Retinal pigment epithelial cell (primary cell): ENCODE results near the gene OLFML3.
"Not testable (repeated sequence)": the region's sequence is repeated elsewhere in the genome, so short reads cannot be mapped to it uniquely, and the experiment has no call there.

Experiments used
- DNase-seq: peaks from one replicate; pipeline ENCODE4 v3.0.0-alpha.2; 2010; ENCODE audit warnings: low read depth
- H3K4me3 ChIP-seq: 2 replicates; pipeline ENCODE4 v1.5.1; 2011; ENCODE audit warnings: mild to moderate bottlenecking, low read length, control low read depth, moderate library complexity
- CTCF ChIP-seq: conservative IDR thresholded peaks from 2 replicates; pipeline ENCODE4 v1.5.1; 2011; ENCODE audit warnings: low read depth, low read length, control low read depth, inconsistent platforms

The OLFML3 gene

GRCh38 chr1:113999799-114000198 lies 20.5 kb downstream of the OLFML3 start:
- H3K4me3 ChIP-seq: no peak overlapping the region
- DNase-seq: no peak
- no peak for TF ChIP-seq CTCF

- no peak overlapping the region for H3K4me3 ChIP-seq
- TF ChIP-seq CTCF: no peak
- no peak for DNase-seq
These were observed 21.1 kb downstream of the OLFML3 start for GRCh38 chr1:114000406-114000805.

- no peak overlapping the region for H3K4me3 ChIP-seq
- no peak for DNase-seq
- no peak for TF ChIP-seq CTCF
These were observed 23.4 kb downstream of the OLFML3 start for GRCh38 chr1:114002492-114003239.

GRCh38 chr1:114003431-114003830 lies 24.2 kb downstream of the OLFML3 start:
- no peak for TF ChIP-seq CTCF
- no peak for DNase-seq
- H3K4me3 ChIP-seq: no peak overlapping the region

- not testable (repeated sequence) for H3K4me3 ChIP-seq, DNase-seq
These were observed 27.6 kb downstream of the OLFML3 start for GRCh38 chr1:114006825-114007224.

- no peak overlapping the region for H3K4me3 ChIP-seq
- TF ChIP-seq CTCF: no peak
- DNase-seq: no peak
These were observed 29.2 kb downstream of the OLFML3 start for GRCh38 chr1:114008480-114008941.

- DNase-seq: no peak
- H3K4me3 ChIP-seq: no peak overlapping the region
- no peak for TF ChIP-seq CTCF
These were observed 29.7 kb downstream of the OLFML3 start for GRCh38 chr1:114008993-114009392.
